Keratinocyte (primary cell): ENCODE measurements around the gene GPX2. TPM values are rescaled to one million over a fixed set of nuclear protein-coding genes. Genes with fewer than 3 reads are reported as not detected.

Experiments
- DNase-seq: peaks from one replicate; pipeline ENCODE4 v3.0.0-alpha.2; 2011; ENCODE audit warnings: low read depth, missing footprints, low spot score
- FAIRE-seq: peaks from 2 replicates; lab custom pipeline; 2011; peaks lifted over from hg19 to GRCh38; lab: Jason Lieb, UNC
- H2AFZ ChIP-seq: 2 replicates; pipeline ENCODE4 v1.6.0; 2012; ENCODE audit warnings: low read length, control low read depth, inconsistent platforms; ENCODE audit not compliant: control insufficient read depth
- H3K27ac ChIP-seq: 2 replicates; pipeline ENCODE4 v1.5.1; 2011; ENCODE audit warnings: low read length; ENCODE audit not compliant: control insufficient read depth, insufficient read depth
- H3K27me3 ChIP-seq: 3 replicates; pipeline ENCODE4 v1.6.0; 2011; ENCODE audit warnings: low read length; ENCODE audit not compliant: control insufficient read depth, insufficient read depth; ENCODE audit errors: extremely low read depth
- H3K36me3 ChIP-seq, 2 experiments: 2 replicates in 1 of 2; 3 replicates in 1 of 2; pipeline ENCODE4 v1.5.1; 2011; ENCODE audit warnings: low read length in 2 of 2, mild to moderate bottlenecking in 1 of 2; ENCODE audit not compliant: control insufficient read depth in 2 of 2, insufficient read depth in 2 of 2; ENCODE audit errors: extremely low read depth in 1 of 2
- H3K4me1 ChIP-seq: 3 replicates; pipeline ENCODE4 v1.5.1; 2011; ENCODE audit warnings: low read length; ENCODE audit not compliant: control insufficient read depth, insufficient read depth; ENCODE audit errors: extremely low read depth
- H3K4me2 ChIP-seq: 3 replicates; pipeline ENCODE4 v1.6.0; 2011; ENCODE audit warnings: low read depth, low read length; ENCODE audit not compliant: control insufficient read depth, insufficient read depth; ENCODE audit errors: extremely low read depth
- H3K4me3 ChIP-seq, 3 experiments: fragments of 200-600 bp in 1 of 3; sonication (generic) in 1 of 3; 2 replicates in 2 of 3; 3 replicates in 1 of 3; pipeline ENCODE4 v1.5.1; 2011 to 2016; ENCODE audit warnings: low read length in 3 of 3, mild to moderate bottlenecking in 3 of 3, control low read depth in 2 of 3, inconsistent platforms in 1 of 3, low read depth in 1 of 3, mixed read lengths in 1 of 3, mixed run types in 1 of 3, moderate library complexity in 1 of 3; ENCODE audit not compliant: control insufficient read depth in 2 of 3, insufficient read depth in 2 of 3; ENCODE audit errors: extremely low read depth in 1 of 3
- H3K79me2 ChIP-seq: 2 replicates; pipeline ENCODE4 v1.6.0; 2012; ENCODE audit warnings: low read length; ENCODE audit not compliant: control insufficient read depth, insufficient read depth
- H3K9ac ChIP-seq: 3 replicates; pipeline ENCODE4 v1.6.0; 2011; ENCODE audit warnings: low read length; ENCODE audit not compliant: control insufficient read depth, insufficient read depth; ENCODE audit errors: extremely low read depth
- H3K9me1 ChIP-seq: 3 replicates; pipeline ENCODE4 v1.6.0; 2011; ENCODE audit warnings: low read length; ENCODE audit not compliant: control insufficient read depth, insufficient read depth; ENCODE audit errors: extremely low read depth
- H3K9me3 ChIP-seq: 2 replicates; pipeline ENCODE4 v1.5.1; 2012; ENCODE audit warnings: low read depth, low read length; ENCODE audit not compliant: control insufficient read depth
- H4K20me1 ChIP-seq: 3 replicates; pipeline ENCODE4 v1.6.0; 2011; ENCODE audit warnings: low read length; ENCODE audit not compliant: control insufficient read depth, insufficient read depth; ENCODE audit errors: extremely low read depth
- EZH2 ChIP-seq: IDR thresholded peaks from one replicate; pipeline ENCODE4 v1.6.1; 2012; ENCODE audit warnings: inconsistent platforms, mild to moderate bottlenecking, low read length, moderate library complexity
- dilution Hi-C: fragments of 300-500 bp; cut with MboI; formaldehyde crosslinking; loops from one replicate; pipeline ENCODE4 v1.7.0; 2020; ENCODE audit warnings: low sequenced_read_pairs; ENCODE audit not compliant: extremely low pct_ligation_motif_present
- polyA plus RNA-seq, 5 experiments: library from polyadenylated mRNA; depleted of rRNA in 3 of 5; stranded (reverse) in 3 of 5; stranded (forward) in 1 of 5; unstranded in 1 of 5; fragments of >200 nt; gene quantifications; 1 replicate in 1 of 5; 2 replicates in 3 of 5; 3 replicates in 1 of 5; pipeline versions ENCODE4 v1.2.1 to v1.2.3, GENCODE V29; 2011 to 2012; ENCODE audit warnings: missing spikeins in 2 of 5, low read depth in 1 of 5, low replicate concordance in 1 of 5
- TF ChIP-seq, protein P1 (sequence below), 3 experiments: IDR thresholded peaks in 1 of 3; conservative IDR thresholded peaks in 1 of 3; optimal IDR thresholded peaks in 1 of 3; 2 replicates in 2 of 3; 3 replicates in 1 of 3; pipeline versions ENCODE3 to v1.5.1; 2011; ENCODE audit warnings: low read length in 3 of 3, mild to moderate bottlenecking in 3 of 3, moderate library complexity in 2 of 3, control low read depth in 1 of 3, inconsistent platforms in 1 of 3; ENCODE audit not compliant: insufficient read depth in 2 of 3; ENCODE audit errors: extremely low read depth in 1 of 3

GPX2 gene
- polyA plus RNA-seq, 1 donor (not counting 4 experiments of a cell fraction or from before 2014, with no cell fraction given): 47.0 TPM

DNA sequence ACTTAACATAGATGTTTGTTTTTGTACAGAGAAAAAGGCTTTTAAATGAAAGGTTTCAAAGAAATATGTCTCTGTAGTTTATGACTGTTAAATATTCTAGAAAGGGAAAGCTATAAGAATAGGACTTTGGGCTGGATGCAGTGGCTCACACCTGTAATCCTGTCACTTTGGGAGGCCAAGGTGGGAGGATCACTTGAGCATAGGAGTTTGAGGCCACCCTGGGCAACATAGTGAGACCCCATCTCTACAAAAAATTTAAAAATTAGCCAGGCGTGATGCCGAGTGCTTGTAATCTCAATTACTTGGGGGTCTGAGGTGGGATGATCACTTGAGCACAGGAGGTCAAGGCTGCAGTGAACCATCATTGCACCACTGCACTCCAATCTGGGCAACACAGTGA lies 11.4 kb downstream of the GPX2 start:
- Histone ChIP-seq H3K9ac (no peak overlapping the region), H3K9me1 (no peaks in the 10 kb centered on the region), H3K9me3 (no peaks in the 10 kb centered on the region), H3K36me3 (peaks cover 8 to 32% of the 10 kb centered on the region in 2 experiments), H3K4me2 (no peak overlapping the region), H3K27ac (no peak overlapping the region), H3K4me1 (no peaks in the 10 kb centered on the region), H2AFZ (no peak overlapping the region), H3K27me3 (no peaks in the 10 kb centered on the region), H3K4me3 (no peak overlapping the region), H4K20me1 (no peaks in the 10 kb centered on the region), H3K79me2 (no peaks in the 10 kb centered on the region)
- FAIRE-seq (no peak), DNase-seq (no peak)
- TF ChIP-seq, protein P1, sequence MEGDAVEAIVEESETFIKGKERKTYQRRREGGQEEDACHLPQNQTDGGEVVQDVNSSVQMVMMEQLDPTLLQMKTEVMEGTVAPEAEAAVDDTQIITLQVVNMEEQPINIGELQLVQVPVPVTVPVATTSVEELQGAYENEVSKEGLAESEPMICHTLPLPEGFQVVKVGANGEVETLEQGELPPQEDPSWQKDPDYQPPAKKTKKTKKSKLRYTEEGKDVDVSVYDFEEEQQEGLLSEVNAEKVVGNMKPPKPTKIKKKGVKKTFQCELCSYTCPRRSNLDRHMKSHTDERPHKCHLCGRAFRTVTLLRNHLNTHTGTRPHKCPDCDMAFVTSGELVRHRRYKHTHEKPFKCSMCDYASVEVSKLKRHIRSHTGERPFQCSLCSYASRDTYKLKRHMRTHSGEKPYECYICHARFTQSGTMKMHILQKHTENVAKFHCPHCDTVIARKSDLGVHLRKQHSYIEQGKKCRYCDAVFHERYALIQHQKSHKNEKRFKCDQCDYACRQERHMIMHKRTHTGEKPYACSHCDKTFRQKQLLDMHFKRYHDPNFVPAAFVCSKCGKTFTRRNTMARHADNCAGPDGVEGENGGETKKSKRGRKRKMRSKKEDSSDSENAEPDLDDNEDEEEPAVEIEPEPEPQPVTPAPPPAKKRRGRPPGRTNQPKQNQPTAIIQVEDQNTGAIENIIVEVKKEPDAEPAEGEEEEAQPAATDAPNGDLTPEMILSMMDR (optimal IDR thresholded peaks at IDR 0.05 in 1 of 3, IDR thresholded peaks at IDR 0.05 in 1 of 3, conservative IDR thresholded peaks at IDR 0.05 in 1 of 3; ENCODE audit: extremely low read depth in 1 of 3, insufficient read depth in 2 of 3, low read length in 3 of 3): no peak
- no peak for TF ChIP-seq EZH2
- dilution Hi-C loops: no loop called here

DNA sequence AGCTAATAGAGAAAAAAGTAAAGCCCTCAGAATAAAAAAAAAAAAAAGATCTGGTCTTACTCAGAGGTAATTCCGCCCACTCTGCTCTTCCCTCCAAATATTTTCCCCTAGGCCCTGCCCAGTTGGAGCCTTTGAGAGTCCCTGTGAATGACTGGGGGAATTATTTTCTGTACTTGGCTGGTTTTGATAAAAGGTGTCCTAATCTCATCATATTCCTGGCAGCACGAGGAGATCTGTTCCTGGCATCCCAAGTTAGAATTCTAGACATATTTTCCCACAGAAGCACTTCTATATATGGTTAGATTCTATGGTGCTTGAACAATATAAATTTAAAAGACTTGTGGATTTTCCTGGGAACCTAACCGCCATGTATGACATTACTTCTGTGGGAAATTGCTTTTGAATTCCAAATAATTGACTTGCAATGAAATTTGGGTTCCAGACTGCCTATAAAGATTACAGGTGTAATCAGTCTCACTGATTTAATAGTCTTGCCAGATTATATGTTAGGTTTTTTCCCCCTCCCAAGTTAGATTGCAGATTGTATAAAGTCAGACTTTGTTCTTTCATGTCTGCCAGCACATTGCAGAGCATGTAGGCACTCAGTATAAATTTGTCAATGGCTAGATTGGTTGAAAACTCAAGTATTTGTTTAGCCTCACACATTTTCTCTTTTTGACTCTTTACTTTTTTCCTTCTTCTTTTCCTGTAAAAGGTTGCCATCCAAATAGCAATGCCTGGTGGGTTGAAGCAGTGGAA lies 12.3 kb downstream of the GPX2 start:
- H3K27ac ChIP-seq: no peak overlapping the region
- DNase-seq: no peak
- no peaks in the 10 kb centered on the region for H4K20me1 ChIP-seq
- H3K4me1 ChIP-seq: no peaks in the 10 kb centered on the region
- dilution Hi-C loops: no loop called here
- no peak for TF ChIP-seq EZH2
- TF ChIP-seq, protein P1 (optimal IDR thresholded peaks at IDR 0.05 in 1 of 3, IDR thresholded peaks at IDR 0.05 in 1 of 3, conservative IDR thresholded peaks at IDR 0.05 in 1 of 3; ENCODE audit: extremely low read depth in 1 of 3, insufficient read depth in 2 of 3, low read length in 3 of 3): no peak
- H2AFZ ChIP-seq: no peak overlapping the region
- H3K4me2 ChIP-seq: no peak overlapping the region
- H3K9me3 ChIP-seq: no peaks in the 10 kb centered on the region
- no peaks in the 10 kb centered on the region for H3K27me3 ChIP-seq
- no peak overlapping the region for H3K4me3 ChIP-seq
- H3K36me3 ChIP-seq: peaks cover 10 to 33% of the 10 kb centered on the region in 2 experiments
- no peaks in the 10 kb centered on the region for H3K9me1 ChIP-seq
- peaks cover 1% of the 10 kb centered on the region for H3K79me2 ChIP-seq
- no peak for FAIRE-seq
- H3K9ac ChIP-seq: no peak overlapping the region
